GM21737 (cell line): ENCODE results near the gene FBXO31.
"Not testable (repeated sequence)": the region's sequence is repeated elsewhere in the genome, so short reads cannot be mapped to it uniquely, and the experiment has no call there.

Experiments used
- ATAC-seq: cut with Tn5 transposase; IDR thresholded peaks from one replicate; pipeline ENCODE4 v1.9.1; 2021; ENCODE audit warnings: mild to moderate bottlenecking, moderate library complexity; ENCODE audit not compliant: unreplicated experiment

Gene FBXO31

DNA sequence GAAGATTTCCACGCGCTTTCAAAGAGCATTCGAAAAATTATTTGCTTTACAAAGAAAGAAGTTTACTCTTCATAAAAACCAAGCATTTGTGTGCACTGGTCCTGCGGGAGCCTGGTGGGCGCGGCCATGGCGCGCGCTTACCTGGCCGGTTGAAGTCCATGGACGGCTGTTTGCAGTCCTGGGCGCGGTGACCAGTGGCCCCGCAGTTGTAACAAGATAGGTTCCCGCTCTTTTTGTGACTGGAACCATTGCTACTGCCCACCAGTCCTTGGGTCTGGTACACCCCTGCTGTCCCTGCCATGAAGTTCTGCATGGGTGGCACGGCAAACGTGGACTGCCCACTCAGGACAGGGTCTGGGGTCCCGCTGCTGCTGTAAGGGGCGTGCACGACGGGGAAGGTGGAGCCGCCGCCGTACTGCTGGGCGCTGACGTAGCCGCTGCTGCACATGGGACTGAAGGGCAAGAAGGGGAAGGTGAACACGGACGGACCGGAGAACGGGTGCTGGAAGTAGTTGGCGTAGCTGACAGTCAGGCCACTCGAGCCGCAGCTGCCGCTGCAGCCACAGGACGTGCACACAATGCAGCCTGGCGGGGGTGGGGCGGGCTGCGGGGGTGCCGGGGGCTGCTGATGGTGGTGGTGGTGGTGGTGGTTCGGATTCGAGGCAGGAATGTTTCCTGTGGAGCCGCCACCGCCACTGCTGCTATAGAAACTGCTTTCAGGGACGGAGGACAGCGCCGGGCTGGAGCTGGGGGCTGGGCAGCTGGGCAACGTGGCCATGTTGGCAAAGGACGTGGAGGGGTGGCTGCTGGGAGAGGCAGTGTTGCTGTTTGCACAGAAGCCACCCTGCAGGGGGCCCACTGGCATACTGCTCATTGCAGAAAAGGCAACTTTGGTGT lies 28.0 kb upstream of the FBXO31 start:
- no peak for ATAC-seq

DNA sequence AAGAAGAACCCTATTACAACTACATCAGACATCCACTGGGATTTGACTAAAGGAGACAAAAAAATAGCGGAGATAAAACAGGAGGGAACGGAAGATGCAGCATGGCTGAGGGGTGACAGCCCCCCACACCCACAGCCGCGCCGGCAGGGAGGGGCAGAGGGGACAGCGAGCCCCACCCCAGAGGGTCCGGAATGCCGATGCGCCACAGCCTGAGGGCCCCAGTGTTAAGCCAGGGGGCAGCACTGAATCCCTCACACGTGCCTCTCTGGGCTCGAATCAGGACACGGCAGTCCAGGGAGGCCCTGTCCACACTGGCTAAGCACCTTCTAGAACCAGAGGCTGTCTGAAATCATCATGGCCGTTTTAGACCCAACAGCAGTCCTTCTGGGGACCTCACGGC lies 27.4 kb upstream of the FBXO31 start:
- ATAC-seq, result no peak

DNA sequence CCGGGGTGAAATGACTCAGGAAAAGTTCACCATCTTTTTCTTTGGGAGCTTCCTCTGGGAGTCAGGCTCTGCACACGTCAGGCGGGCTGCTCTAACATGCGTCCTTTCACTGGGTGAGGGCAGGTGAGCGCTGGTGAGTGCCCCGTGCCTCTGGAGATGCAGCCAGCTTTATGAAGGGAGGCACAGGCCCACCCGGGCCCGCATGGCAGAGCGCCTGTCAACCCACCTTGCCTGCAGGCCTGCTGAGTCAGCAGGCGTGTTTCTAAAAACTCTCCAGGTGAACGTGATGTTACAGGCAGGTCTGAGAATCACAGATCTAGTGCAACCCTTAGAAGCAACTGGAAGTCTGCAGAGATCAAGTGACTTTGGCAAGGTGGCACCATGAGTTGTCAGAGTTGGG lies 27.0 kb upstream of the FBXO31 start:
- ATAC-seq, result no peak

DNA sequence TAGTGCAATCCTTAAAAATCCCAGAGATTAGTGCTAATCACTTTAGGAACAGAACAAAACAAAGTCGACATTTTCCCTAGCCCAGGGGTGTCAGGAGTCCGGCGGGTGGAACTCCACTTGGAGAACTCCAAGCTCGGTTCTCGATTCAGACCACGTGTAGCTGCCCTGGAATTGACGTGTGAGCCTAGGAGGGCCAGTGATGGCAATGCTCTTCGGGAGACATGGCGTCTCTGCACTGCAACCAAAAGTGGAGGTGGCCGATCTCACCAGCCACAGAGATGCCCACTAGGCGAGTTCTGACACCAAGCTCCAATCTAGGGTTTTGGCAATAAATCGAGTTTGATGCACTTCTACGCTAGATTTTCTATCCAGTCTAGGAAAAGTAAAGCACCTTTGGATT lies 26.2 kb upstream of the FBXO31 start:
- ATAC-seq, result no peak

DNA sequence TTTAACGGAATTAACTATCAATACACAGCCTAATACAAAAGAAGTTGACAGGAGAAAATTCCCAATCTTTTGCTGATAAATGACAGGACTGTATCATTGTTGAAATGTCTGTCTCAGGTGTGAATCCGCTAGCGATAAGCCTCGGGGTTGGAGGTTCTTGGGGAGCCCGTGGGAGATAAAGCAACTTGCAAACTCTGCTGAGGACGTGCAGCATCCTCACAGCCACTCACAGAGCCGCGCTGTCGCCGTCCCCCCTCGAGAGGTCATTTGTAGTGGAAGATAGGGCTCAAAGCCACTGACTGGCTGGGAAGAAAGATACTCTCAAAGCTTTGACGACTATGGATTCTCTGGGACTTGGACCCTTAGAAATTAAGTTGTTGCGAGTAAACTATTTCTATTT lies 25.6 kb upstream of the FBXO31 start:
- no peak for ATAC-seq

DNA sequence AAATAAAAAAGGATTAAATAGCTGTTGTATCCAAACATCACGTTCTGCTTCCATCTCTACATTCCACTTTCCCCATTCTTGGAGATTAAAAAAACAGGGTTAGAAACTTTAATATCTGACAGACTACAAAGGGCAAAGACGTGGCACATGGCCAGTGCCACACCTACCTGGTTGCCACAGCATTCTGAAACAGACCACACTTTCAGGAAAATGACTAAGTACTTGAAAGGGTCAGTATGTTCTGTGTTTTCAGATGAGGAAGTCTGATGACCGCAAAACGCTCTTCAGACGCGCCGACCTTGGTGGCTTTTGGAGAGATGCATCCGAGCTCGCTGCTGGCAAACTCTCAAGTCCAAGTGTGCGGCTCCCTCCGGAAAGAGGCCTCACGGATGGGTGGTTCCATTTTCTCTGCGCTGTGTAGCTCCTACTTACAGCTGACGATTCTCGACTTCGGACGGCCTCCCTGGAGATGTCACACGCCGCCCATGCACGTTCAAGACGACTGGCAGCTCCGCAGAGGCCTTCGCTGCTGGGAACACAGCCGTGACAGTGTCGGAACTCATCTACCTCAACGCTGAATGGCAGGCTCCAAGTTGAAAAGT lies 24.0 kb upstream of the FBXO31 start:
- no peak for ATAC-seq

DNA sequence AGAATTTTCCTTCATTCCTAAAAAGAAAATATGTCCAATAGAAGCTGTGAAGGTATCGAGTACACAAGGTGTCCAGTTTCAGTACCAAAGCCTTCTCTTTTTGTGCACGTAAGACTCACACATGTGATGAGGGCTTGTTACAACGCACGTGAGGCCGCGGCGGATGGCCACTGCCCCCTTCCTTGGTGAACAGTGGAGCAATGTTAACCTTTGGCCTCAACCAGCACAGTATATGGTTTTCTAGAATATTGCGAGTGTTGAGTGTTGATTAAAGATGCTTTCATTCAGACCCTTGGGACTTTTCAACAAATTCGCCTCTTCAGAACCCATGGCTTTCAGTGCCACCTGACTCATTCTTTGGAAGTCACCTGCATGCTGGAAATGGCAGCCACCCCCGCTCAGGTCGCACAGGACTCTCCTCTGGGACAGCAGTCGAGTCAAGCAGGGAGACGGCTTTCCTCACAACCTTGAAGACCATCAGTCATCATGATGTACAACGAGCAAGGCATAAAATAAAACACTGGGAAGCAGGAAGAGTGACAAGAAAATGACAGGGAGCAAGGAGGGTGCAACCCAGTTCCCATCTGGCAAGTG lies 23.0 kb upstream of the FBXO31 start:
- no peak for ATAC-seq

DNA sequence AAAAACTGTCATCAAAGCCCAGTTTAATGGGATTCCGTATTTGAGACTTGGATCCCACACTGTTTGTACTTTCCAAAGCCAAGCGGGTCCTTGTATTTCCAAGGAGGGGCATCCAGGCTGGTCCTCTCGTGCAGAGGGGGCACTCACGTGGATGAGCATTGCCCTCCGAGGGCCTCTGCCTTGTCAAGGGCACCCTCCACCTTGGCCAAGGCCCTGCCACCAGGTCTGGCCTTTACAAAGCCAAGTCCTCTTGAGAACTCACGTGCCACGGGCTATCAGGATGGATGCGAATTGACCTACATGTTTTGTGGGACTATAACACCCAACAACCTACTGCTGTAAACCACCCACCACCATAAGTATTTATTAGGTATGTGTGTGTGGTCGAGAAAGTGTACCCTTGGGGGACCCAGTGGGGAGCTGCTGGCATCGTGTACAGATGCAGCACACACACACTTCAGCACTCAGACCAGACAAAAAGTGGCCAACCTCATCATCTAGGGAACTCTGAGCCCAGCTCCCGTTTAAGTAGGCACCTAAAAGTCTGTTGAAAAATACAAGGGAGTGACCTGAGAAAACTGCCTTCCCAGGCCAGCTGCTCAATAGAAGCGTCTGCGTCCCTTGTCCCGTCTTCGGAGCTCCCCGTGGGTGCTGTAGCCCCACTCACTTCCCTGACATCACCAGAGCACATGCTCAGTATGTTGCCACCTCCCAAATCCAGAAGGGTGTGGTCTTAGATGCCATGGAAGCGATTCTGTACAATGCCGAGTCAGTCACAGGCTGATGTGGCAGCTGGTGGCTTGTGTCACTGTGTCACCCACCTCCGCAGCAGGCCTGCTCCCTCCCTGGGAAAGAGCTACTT lies 21.4 kb upstream of the FBXO31 start:
- no peak for ATAC-seq

DNA sequence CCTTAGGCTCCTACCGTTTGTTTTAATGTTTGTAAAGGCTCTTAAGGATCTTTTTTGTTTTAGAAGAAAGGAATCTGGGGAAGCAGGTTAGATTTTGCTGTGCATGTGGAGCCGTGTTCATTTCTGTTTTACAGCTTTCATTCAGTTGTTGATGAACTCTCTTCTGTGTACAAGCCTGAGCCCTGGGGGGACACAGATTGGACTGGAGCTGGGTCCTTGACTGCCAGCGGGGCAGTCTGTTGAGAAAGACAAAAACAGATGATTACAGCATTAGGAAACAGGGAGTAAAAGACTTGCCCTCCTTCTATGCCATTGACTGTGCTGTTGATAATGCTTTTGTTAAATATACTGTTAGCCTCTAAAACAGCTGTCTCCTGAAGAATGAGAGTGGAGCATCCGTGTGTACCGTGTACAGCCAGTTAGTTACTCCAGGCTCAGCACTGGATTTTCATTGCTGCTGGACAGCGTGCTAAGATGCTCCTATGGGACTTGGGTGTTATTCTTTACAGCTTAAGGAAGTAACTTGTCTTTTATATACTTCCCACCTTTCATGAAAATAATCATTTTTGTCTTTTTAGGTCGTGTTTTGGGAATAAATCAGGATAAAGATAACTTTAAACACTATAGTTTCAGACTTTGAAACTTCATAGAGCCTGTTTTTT lies 11.7 kb upstream of the FBXO31 start:
- no peak for ATAC-seq

DNA sequence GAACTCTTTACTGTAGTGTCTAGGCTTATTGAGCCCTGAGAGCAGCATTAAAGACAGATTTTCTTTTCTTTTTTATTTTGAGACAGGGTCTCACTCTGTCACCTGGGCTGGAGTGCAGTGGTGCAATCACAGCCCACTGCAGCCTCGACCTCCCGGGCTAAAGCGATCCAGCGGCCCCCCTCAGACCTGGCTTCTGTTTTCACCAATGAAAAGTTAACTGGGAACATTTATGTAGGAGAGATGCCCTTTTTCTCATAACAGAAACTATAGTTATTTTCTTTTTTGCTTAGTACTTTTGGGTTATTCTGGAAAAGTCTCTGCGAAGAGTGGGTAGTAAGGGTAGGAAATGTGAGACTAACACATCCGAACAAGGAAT lies 10.1 kb upstream of the FBXO31 start:
- ATAC-seq, result no peak

DNA sequence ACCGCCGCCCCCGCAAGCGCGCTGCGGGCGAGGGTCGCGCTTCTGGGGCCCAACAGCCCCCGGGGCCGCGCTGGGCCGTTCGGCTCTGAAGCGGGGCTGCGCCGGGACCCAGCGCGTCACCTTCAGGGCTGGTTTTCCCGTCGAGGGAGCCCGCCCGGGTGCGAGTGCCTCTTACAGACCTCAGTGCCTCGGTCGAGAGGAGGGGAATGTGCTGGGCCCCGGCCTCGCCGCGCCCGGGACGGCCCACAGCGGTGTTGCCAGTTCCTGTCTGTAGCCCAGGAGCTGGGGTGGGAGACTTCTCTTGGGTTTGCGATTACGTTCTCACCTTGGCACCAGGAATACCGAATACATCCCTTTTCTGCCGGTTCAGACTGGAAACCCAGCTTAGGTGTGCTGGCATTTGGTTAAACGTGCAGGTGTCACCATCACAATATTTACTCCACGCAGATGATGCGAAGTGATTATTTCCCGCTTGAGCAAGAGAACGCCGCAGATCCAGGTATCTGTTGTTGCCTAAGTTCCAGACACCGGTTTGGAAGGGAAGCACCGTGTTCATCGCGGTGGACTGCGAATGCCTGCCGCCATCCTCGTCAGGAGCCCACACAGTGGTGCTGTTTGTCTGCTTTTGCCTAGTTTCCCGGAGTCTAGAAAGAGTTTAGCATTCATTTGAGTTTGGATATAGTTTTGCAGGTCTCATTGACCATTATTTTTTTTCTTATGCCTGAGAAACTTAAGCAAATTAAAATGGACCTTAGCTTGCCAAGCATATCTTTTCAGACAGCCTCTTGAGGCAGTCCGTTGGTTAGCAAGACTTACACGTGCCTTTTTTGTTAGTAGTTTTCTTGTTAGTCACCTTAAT lies 9.5 kb upstream of the FBXO31 start:
- ATAC-seq, result peak; percentile 3

DNA sequence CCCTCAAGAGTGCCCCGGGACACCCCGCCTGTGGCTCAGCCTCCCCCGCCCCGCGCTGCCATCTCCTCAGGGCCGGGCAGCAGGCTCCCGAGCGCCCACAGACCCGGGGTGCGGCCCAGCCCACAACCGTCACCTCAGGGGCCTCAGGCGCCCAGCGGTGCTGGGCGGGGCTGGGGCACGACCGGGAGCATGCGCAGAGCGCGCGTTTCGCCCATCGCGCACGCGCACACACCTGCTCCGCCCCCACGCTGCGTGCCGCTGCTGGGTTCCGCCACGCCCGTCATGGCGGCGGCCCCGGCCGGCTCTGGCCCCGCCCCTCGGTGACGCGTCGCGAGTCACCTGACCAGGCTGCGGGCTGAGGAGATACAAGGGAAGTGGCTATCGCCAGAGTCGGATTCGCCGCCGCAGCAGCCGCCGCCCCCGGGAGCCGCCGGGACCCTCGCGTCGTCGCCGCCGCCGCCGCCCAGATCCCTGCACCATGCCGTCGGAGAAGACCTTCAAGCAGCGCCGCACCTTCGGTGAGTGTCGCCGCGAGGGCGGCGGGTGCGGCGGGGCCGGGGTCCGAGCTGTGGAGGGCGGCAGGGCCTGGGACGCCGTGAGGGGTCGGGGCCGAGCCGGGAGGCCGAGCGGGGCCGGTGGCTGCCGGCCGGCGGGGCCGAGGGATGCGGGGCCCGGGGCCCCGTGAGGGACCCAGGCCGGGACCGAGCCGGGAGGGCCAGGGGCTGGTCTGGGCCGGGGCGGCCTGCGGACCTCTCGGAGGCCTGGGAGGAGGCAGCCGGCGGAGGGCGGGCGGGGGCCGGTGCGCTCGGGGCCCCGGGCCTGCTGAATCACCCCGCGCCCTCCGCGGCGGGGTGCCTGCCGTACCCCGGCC lies 8.6 kb upstream of the FBXO31 start, which contains the start of gene MAP1LC3B:
MAP1LC3B (plus strand) TSS at position 387 of the 871 bp plus-strand sequence; CDS start at position 479, 92 bp downstream.
- ATAC-seq, result peak; percentile 58

DNA sequence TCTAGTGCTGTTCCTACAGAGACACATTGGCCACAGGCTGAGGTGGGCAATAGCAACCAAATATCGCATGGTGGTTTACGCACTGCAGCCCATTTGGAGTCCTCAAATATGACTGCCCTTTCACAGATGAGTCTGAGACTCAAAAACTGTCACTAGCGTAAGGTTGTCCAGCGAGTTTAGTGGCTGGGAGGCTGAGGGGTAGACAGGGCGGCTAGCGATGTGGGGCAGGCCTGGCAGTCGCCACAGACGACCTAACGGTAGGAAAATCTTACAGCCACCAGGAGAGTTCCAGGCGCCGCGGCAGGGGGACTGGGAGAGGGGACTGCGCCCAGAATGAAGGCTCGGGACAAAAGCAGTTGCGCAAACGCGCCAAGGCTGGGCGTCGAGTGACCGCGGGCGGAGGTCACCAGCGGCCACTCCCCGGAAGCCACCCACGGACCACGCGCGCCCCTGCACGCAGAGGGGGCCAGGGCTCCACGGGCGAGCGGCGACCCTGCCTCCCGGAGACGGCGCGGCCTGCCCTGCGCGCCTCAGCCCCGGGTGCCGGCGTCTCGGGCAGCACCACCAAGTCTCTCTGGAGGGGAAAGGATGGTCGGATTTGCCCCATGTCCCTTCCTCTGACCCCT lies 7.9 kb upstream of the FBXO31 start:
- ATAC-seq, result no peak

DNA sequence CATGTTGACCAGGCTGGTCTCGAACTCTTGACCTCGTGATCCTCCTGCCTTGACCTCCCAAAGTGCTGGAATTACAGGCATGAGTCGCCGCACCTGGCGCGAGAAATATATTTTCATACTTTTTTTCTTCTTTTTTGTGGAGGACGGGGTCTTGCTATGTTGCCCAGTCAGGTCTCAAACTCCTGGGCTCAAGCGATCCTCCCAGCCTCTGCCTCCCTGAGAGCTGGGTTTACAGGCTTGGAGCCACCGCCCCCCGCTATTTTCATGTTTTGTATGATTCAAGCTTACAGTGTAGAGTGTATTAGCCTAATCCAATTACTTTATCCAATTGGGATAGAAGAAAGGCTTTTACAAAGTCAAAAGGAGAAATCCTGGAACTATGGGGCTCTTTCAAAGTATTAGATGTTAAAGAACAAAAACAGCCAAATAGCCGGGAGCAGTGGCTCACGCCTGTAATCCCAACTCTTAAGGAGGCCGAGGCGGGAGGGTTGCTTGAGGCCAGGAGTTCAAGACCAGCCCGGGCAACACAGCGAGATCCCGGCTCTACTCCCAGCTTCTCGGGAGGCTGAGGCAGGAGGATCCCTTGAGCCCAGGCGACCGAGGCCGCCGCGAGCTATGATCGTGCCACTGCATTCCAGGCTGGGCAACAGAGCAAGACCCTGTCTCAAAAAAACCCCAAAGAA lies 7.2 kb upstream of the FBXO31 start:
- ATAC-seq, result no peak

DNA sequence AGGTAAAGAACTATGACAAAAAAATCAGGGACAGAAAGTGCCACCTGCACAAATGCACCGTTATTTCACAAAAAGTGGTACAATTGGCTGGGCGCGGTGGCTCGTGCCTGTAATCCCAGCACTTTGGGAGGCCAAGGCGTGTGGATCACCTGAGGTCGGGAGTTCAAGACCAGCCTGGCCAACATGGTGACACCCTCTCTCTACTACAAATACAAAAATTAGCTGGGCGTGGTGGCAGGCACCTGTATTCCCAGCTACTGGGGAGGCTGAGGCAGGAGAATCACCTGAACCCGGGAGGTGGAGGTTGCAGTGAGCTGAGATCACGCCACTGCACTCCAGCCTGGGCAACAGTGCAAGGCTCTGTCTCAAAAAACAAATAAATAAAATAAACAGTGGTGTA lies 6.3 kb upstream of the FBXO31 start:
- ATAC-seq, result not testable (repeated sequence)

DNA sequence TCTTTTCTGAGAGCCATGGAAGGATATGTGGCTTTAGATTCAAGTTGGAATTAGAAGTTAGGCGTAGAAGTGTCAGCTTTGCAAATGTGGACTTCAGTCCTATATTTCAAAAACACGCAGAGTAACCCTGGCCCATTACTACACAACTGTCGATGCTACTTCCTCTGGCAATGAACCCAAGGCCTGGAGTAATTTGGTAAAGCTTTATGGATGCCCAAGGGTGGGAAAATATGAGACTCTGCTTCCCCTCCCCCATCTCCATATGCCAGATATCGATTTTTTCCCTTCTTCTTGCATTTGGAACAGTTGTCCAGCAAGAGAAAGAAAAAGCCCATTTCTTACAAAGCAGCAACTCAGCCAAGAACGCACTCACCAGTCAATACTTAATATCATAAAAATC lies 5.7 kb upstream of the FBXO31 start:
- ATAC-seq, result no peak

DNA sequence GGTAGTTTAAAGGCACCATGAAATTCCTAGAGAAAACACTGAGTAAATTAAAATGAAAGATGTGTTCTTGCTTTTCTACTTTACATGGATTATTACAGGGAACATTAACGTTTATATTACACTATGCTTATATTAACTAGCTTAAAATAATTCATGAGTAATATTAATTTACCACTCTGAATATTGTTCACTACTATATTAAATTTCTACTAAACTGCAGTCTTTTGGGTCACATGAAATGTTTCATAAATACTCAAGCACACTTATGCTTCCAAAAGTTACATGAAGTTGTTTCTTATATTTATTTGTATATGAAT lies 5.2 kb upstream of the FBXO31 start:
- no peak for ATAC-seq
